Heart right ventricle (tissue), 16 donors: ENCODE measurements around the gene FAF2. TPM values are rescaled to one million over a fixed set of nuclear protein-coding genes. Genes with fewer than 3 reads are reported as not detected.

Experiments used
- ATAC-seq, 8 donors: fragments of 200-7000 bp; cut with Tn5 transposase; one replicate each; pipeline ENCODE4 v1.9.1; 2020; ENCODE audit warnings: mild to moderate bottlenecking in 8 of 8, moderate library complexity in 8 of 8, moderate number of reproducible peaks in 1 of 8
- DNase-seq, 2 donors: peaks; one replicate each; pipeline ENCODE4 v3.0.0-alpha.2; 2020
- H3K27ac ChIP-seq, 10 donors: fragments of 200-600 bp; sonication (generic) in 2 of 10; one replicate each; pipeline versions ENCODE4 v1.5.0 to v1.8.0; 2020 to 2022; ENCODE audit warnings: mild to moderate bottlenecking in 3 of 10
- H3K27me3 ChIP-seq, 7 donors: fragments of 200-600 bp; one replicate each; pipeline ENCODE4 v1.8.0; 2021 to 2022; ENCODE audit warnings: mild to moderate bottlenecking in 2 of 7
- H3K36me3 ChIP-seq, 9 donors: fragments of 200-600 bp; sonication (generic) in 1 of 9; one replicate each; pipeline versions ENCODE4 v1.5.0 to v1.8.0; 2020 to 2022; ENCODE audit warnings: mild to moderate bottlenecking in 2 of 9
- H3K4me1 ChIP-seq, 9 donors: fragments of 200-600 bp; sonication (generic) in 1 of 9; one replicate each; pipeline versions ENCODE4 v1.5.0 to v1.8.0; 2020 to 2022; ENCODE audit warnings: mild to moderate bottlenecking in 4 of 9
- H3K4me3 ChIP-seq, 10 donors: fragments of 200-600 bp; sonication (generic) in 2 of 10; one replicate each; pipeline versions ENCODE4 v1.5.0 to v1.8.0; 2020 to 2022; ENCODE audit warnings: mild to moderate bottlenecking in 7 of 10, moderate library complexity in 2 of 10
- H3K9me3 ChIP-seq, 11 donors: fragments of 200-600 bp in 10 of 11; sonication (generic) in 2 of 11; one replicate each; pipeline versions ENCODE4 v1.5.0 to v1.8.0; 2013 to 2022; ENCODE audit warnings: mild to moderate bottlenecking in 2 of 11, control low read depth in 1 of 11, moderate library complexity in 1 of 11
- WGBS, 2 donors: extraction: QIAGEN DNeasy Blood & Tissue Kit; methylation state at CpG; one replicate each; pipeline ENCODE4 v1.1.7; 2013; ENCODE audit warnings: inconsistent platforms in 1 of 2; 5-methylcytosine and 5-hydroxymethylcytosine counted together
- intact Hi-C, 10 donors: fragments of 100-400 bp; cut with DNase I; formaldehyde crosslinking; loops; one replicate each; pipeline versions ENCODE4 v1.11.1 to v1.14.2; 2022
- polyA plus RNA-seq, 2 donors: library from polyadenylated mRNA; stranded (reverse); fragments of 200-250 nt; gene quantifications; one replicate each; pipeline ENCODE4 v1.2.3, GENCODE V29; 2013
- total RNA-seq, 10 donors: library from RNA; stranded (reverse); fragmentation: NEBNext Ultra II Directional in 3 of 10; extraction: Animal tissue kit (Norgen Biotek cat#: 25700) in 3 of 10; gene quantifications; one replicate each; pipeline versions ENCODE4 v1.2.1 to v1.2.4, GENCODE V29; 2021 to 2023
- TF ChIP-seq, protein P1 (sequence below), 9 donors: fragments of 200-600 bp; sonication (generic) in 2 of 9; IDR thresholded peaks; one replicate each; pipeline versions ENCODE4 v1.5.0 to v1.8.0; 2021 to 2022; ENCODE audit warnings: antibody characterized with exemption in 9 of 9, mild to moderate bottlenecking in 5 of 9, moderate library complexity in 1 of 9
- donor health status: Arrhythmogenic right ventricular cardiomyopathy.
- donor health status: ischemic (EF 13 %, LVEDD 7.1; RV severe dilation, severe dysfunction).
- donor health status: healthy with polysubstance abuse.
- donor health status: DM: no; HTN: yes; CAD: no.
- donor health status: DM: no; HTN: no; CAD: no.
- donor health status: ischemic (EF 25% LVEDD 6.9; RV normal size, moderate dysfunction).
- donor health status: ischemic (EF 25% LVEDD 5.7; RV mildly dilated, moderate dysfunction).
- donor health status: healthy.
- donor health status: DM: yes; HTN: yes; CAD: no.
- donor health status: Ischemic cardiomyopathy.
- donor health status: ischemic (EF 35%, LVEDD 5.7; RV mildly dilated, moderate dysfunction).
- donor health status: nonischemic (EF 11% LVEDD 7.7; RV severe dilation, severe dysfunction).
- donor health status: DM: yes; HTN: yes; CAD: no.
- donor health status: PGD.
- donor health status: ischemic (EF 29% LVEDD 5.4; RV normal size, mild dysfunction).
- donor health status: nonischemic (EF 23%, LVEDD 6.1; RV moderate dilation, normal function).

FAF2 gene
- total and polyA plus RNA-seq, 12 donors: 10.1 to 19.9 (median 14.6) TPM

DNA sequence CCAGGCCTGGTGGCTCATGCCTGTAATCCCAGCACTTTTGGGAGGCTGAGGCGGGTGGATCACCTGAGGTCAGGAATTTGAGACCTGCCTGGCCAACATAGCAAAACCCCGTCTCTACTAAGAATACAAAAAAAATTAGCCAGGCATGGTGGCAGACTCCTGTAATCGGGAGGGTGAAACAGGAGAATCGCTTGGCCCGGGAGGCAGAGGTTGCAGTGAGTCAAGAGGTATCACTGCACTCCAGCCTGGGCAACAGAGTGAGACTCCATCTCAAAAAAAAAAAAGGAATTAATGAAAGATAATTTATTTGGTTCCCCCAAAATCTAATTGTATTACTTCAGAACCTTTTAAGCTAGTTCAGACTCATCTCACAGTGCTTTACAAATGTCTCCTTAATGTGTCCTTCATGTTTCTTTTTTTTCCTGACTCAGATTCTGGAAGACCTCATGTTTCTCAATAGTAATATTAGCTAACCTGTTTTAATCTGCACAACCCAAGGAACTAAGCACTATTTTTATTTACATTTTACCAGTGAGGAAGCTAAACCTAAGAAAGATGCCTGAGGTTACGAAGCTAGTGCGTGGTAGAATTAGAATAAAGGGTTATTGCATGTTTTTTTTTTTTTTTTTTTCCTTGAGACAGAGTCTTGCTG, 15.1 kb downstream of the FAF2 start:
- no peak for ATAC-seq

DNA sequence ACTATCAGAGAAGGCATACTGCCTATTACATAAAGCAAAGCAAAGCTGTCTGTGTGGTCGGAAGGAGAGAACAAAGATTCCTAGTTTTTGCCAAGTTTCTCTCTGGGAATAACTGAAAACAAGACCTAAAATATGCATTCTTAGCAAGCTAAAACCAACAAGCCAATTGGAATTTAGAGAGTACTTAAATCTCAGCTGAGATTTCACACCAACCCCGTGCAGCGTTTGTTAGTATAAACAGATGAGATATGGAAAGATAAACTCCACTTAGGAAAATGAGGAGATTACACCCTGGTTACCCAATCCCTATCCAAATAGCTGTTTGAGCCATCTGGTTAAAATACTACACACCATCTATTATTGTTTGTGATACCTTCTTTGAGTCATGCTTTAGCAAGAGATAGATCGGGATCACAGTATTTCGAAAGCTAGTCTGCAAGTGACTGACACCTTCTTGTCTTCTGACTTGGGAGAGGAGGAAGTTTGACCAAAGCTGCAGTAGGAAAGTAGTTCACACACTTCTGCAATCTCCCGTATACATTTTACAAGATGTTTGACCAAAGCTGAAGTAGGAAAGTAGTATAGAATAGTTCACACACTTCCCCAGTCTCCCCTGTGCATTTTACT, 18.2 kb downstream of the FAF2 start:
- peak in 1 of 8 donors; percentile 38 for ATAC-seq

More for the DNA sequence above, 15.1 kb downstream of the FAF2 start:
- no peak overlapping the region for H3K4me3 ChIP-seq
- DNase-seq: no peak
- peaks cover 0 to 28% (median 0%) of the 10 kb centered on the region in 9 donors for H3K36me3 ChIP-seq
- H3K9me3 ChIP-seq: no peaks in the 10 kb centered on the region
- intact Hi-C loops: no loop called here
- H3K4me1 ChIP-seq: peaks cover 0 to 37% (median 32%) of the 10 kb centered on the region in 9 donors
- H3K27me3 ChIP-seq: no peaks in the 10 kb centered on the region
- no peak overlapping the region for H3K27ac ChIP-seq
- TF ChIP-seq, protein P1, sequence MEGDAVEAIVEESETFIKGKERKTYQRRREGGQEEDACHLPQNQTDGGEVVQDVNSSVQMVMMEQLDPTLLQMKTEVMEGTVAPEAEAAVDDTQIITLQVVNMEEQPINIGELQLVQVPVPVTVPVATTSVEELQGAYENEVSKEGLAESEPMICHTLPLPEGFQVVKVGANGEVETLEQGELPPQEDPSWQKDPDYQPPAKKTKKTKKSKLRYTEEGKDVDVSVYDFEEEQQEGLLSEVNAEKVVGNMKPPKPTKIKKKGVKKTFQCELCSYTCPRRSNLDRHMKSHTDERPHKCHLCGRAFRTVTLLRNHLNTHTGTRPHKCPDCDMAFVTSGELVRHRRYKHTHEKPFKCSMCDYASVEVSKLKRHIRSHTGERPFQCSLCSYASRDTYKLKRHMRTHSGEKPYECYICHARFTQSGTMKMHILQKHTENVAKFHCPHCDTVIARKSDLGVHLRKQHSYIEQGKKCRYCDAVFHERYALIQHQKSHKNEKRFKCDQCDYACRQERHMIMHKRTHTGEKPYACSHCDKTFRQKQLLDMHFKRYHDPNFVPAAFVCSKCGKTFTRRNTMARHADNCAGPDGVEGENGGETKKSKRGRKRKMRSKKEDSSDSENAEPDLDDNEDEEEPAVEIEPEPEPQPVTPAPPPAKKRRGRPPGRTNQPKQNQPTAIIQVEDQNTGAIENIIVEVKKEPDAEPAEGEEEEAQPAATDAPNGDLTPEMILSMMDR (IDR thresholded peaks at IDR 0.05): no peak
- 88 to 91% methylated on average over 7 of the region's 7 CpGs for WGBS, 2 donors

DNA sequence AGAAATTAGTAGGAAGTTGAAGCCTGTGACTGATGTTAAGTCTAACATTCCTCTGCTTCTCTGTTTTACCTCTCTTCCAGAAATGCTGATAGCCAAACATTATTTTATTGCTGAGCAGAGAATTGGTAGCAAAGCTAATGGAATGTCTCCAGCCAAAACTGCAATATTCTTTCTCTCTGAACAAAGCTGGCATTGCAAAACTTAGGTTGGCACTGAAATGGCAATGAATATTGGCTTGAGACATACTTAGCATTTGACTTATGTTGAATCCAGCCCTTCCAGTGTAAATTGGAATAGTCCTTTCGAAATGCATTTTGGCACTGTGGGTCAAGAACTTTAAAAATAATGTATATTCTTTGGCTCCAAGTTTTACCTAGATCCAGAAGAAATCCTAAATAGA, 21.1 kb downstream of the FAF2 start:
- intact Hi-C loops: no loop called here
- TF ChIP-seq, protein P1 (IDR thresholded peaks at IDR 0.05): no peak
- DNase-seq (no peak), ATAC-seq (no peak)
- Histone ChIP-seq H3K4me3 (no peak overlapping the region), H3K9me3 (peaks cover 0 to 7% (median 0%) of the 10 kb centered on the region in 11 donors), H3K27ac (peak overlapping the region in 1 of 10 donors; percentile 12), H3K4me1 (peaks cover 0 to 30% (median 23%) of the 10 kb centered on the region in 9 donors), H3K27me3 (no peaks in the 10 kb centered on the region), H3K36me3 (peaks cover 0 to 61% (median 0%) of the 10 kb centered on the region in 9 donors)
- WGBS, 2 donors: 96 to 98% methylated on average over 1 of the region's 1 CpG

More for the DNA sequence above, 18.2 kb downstream of the FAF2 start:
- H3K36me3 ChIP-seq: peaks cover 0 to 48% (median 0%) of the 10 kb centered on the region in 9 donors
- TF ChIP-seq, protein P1 (IDR thresholded peaks at IDR 0.05): no peak
- H3K27me3 ChIP-seq: no peaks in the 10 kb centered on the region
- no peaks in the 10 kb centered on the region for H3K9me3 ChIP-seq
- H3K4me1 ChIP-seq: peaks cover 0 to 30% (median 23%) of the 10 kb centered on the region in 9 donors
- 34 to 47% methylated on average over 6 of the region's 6 CpGs for WGBS, 2 donors
- intact Hi-C loops: no loop called here
- no peak overlapping the region for H3K27ac ChIP-seq
- no peak overlapping the region for H3K4me3 ChIP-seq
- DNase-seq: no peak

DNA sequence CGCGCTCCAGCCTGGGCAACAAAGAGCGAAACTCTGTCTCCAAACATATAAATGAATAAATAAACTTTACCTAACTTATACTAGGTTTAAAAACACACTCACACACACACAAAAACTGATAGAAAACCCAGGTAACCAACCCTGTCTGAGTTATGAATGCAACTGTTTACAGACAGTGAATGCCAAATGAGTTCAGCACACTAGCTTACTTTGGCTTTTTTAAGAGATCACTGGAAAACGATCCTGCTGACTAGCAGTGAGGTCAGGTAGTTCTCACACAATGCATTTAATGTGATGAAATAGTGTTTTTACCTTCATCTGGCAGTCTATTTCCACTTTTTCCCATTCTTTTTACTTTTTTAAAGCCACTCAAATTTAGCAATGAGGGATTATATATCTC, 22.4 kb downstream of the FAF2 start:
- TF ChIP-seq, protein P1 (IDR thresholded peaks at IDR 0.05): no peak
- H3K9me3 ChIP-seq: peaks cover 0 to 12% (median 0%) of the 10 kb centered on the region in 11 donors
- peaks cover 0 to 26% (median 21%) of the 10 kb centered on the region in 9 donors for H3K4me1 ChIP-seq
- H3K27ac ChIP-seq: no peak overlapping the region
- H3K36me3 ChIP-seq: peaks cover 0 to 50% (median 0%) of the 10 kb centered on the region in 9 donors
- WGBS, 2 donors: 85 to 90% methylated on average over 4 of the region's 4 CpGs
- H3K27me3 ChIP-seq: no peaks in the 10 kb centered on the region
- ATAC-seq (no peak), DNase-seq (no peak)
- no peak overlapping the region for H3K4me3 ChIP-seq
- intact Hi-C loops: no loop called here
